ENCODE measurements around the gene SLC38A1.

GRCh38 chr12:46197883-46198282 lies 71.0 kb downstream of the SLC38A1 start:
- no peak for TF ChIP-seq GATA3 (IDR thresholded peaks at IDR 0.05; ENCODE audit: low read depth, low read length)
- TF ChIP-seq GATA2 (IDR thresholded peaks at IDR 0.05; ENCODE audit: low read depth, low read length) = no peak
